GM12872 (cell line): ENCODE measurements around the gene GSTM4.
A peak's percentile ranks its signal among the peaks of the same experiment; 100 is the strongest.

Experiments
- CTCF ChIP-seq: IDR thresholded peaks from 3 replicates; pipeline ENCODE4 v1.5.1; 2011; ENCODE audit warnings: low read depth, mild to moderate bottlenecking, low read length, moderate library complexity; ENCODE audit not compliant: insufficient read depth

The GSTM4 gene

GRCh38 chr1:109642626-109643025 is 13.3 kb upstream of the GSTM4 start:
- no peak for TF ChIP-seq CTCF

DNA sequence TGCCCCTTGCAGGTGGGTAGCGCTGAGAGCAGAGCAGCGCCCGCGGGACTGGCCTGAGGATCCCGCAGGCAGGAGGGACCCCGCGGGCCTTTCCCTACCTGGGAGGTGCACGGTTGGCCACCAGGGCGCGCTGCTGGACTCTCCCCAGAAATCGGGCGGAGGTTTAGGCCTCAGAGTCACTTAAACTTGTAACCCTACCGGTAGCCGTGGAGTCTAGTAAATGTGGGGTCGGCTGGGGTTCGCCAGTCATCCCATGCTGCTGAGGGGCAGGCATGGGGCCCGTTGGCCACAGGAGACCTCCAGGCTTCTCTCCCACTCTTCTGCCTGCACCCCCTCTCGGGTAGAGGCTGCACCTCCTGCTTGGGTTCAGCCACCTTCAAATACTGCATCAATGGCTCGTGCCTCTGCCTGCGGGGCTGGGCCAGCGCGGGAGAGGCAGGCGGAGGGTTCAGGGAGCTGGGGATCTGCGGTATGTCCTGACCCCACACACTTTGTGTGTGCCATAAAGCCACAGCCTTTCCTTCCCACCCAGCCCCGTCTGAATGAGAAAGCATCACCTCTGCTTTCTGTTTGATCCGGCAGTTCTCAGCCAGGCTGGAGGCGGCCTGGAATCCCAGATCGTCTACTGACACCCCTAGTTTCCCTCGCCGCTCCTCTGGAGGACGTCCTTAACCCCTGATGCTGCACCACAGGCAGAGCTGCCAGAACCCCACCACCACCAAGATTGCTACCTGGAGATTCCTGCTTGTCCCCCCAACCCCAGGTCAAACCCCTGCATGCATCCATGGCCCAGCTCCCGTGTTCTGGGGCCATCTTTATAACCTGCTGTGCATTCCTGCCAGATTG is 12.3 kb upstream of the GSTM4 start:
- peak; percentile 90 for TF ChIP-seq CTCF

DNA sequence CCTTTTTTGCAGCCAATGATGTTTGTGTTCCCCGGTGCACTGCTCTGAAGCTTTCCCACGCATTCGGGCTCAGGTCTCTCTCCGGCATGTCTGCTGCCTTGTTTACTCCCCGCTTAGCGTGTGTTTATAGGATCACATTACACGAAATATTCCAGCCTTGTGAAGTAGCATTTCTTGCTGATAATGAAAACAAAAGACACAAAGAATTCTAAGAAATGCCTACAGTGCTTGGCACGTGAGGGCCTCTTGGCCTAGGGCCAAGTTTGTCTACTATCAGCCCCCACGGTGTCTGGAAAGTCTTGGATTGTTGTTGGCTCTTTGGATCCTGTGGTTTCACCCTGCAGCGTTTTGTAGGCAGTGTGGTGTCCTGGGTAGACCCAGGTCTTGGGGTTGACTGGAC is 11.2 kb upstream of the GSTM4 start:
- TF ChIP-seq CTCF, result no peak

GRCh38 chr1:109649491-109649914 is 6.4 kb upstream of the GSTM4 start:
- TF ChIP-seq CTCF, result peak; percentile 18; the same call in 1 of the 3 replicates

DNA sequence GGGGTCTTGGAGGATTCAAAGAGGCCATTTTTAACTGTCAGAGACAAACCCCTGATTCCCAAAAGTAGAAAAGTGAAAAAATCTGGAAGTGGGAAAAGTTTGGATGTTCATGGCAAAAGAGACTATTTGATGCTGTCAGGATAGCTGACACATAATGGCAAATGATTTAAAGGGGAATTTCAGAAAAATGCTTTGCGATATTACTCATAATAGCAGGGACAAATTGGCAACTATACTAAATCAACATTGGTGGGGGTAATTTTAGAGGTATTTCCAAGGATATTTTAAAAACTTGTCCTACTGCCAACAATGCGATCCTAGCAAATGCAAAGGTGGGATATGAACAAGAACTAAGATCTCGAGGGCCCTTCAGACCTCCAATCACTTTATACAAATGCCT is 5.3 kb upstream of the GSTM4 start:
- no peak for TF ChIP-seq CTCF

DNA sequence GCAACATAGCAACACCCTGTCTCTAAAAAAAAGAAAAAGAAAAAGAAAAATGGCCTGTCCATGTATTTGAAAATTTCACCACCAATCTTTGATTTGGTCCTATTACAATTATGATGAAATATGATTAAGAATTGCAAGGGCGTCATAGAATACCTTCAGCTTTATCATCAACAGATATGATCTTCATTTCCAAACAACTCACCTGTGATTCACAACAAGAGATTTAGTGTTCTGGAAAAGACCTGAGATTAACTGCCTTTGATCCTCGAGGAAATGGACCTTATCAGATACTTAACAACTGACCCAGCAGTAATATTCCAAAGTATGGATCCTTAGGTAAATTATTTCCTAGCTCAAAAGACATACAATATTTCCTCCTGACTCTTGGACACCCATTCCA is 3.5 kb upstream of the GSTM4 start:
- no peak for TF ChIP-seq CTCF

GRCh38 chr1:109653306-109653705 is 2.6 kb upstream of the GSTM4 start:
- no peak for TF ChIP-seq CTCF
